HS-5 (cell line): ENCODE measurements around the gene PROCR.
A peak's percentile ranks its signal among the peaks of the same experiment; 100 is the strongest.
"Not testable (repeated sequence)": the region's sequence is repeated elsewhere in the genome, so short reads cannot be mapped to it uniquely, and the experiment has no call there.

Experiments
- DNase-seq: peaks from one replicate; pipeline ENCODE4 v3.0.0-alpha.2; 2012; ENCODE audit warnings: low read depth

PROCR gene

DNA sequence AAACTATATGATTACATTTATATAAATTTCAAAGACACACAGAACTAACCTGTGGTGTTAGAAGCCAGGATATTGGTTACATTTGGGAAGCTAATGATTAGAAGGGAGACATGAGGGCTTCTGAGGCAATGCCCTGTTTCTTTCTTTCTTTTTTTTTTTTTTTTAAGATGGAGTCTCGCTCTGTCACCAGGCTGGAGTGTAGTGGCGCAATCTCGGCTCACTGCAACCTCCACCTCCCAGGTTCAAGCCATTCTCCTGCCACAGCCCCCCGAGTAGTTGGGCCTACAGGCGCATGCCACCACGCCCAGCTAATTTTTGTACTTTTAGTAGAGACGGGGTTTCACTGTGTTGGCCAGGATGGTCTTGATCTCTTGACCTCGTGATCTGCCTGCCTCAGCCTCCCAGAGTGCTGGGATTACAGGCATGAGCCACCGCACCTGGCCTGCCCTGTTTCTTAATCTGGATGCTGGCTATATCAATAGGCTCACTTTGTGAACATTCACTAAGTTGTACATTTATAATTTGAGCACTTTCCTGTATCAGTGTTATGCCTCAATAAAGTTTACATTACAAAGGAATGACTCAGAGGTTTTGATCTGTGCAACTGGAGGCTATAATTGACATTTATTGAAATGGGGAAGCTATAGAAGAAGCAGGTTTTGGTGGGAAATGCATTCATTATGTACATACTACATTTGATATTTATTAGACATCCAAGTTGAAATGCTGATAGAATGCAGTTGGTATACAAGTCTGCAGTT lies 21.3 kb downstream of the PROCR start:
- DNase-seq = not testable (repeated sequence)

DNA sequence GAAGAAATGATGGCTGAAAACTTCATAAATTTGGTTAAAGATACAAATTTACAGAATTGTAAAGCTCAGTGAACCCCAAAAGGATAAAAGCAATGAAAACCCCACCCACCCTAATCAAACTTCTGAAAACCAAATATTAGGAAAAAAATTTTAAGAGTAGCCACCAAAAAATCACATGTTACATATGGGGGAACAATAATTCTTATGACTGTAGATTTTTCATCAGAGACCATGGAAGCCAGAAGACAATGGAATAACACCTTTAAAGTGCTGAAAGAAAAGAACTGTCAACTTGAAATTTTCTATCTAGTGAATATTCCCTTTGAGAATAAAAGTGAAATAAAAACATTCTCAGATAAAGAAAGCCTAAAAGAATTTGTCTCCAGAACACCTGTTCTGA lies 24.4 kb downstream of the PROCR start:
- DNase-seq = no peak

DNA sequence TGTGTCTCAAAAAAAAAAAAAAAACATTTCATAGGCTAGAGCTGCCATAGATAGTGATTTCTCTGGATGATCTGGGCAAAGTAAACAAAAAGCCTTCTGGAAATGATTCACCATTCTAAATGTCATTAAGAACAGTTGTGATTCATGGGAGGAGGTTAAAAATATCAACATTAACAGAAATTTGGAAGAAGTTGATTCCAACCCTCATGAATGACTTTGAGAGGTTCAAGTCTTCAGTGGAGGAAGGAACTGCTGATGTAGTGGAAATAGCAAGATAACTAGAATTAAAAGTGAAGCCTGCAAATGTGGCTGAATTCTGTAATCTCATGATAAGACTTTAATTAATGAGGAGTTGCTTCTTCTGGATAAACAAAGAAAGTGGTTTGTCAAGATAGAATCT lies 27.9 kb downstream of the PROCR start:
- DNase-seq = no peak

GRCh38 chr20:35200267-35200666 lies 28.4 kb downstream of the PROCR start:
- peak; percentile 48 for DNase-seq

DNA sequence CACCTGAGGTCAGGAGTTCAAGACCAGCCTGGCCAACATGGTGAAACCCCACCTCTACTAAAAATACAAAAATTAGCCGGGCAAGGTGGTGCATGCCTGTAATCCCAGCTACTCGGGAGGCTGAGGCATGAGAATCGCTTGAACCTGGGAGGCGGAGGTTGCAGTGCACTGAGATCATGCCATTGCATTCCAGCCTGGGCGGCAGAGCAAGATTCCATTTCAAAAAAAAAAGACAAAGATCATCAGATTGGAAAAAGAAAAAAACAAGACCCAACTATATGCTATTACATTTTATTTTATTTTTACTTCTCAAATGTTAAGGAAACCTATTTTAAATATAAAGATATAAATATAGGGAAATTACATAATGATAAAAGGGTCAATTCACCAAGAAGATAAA lies 29.6 kb downstream of the PROCR start:
- DNase-seq = not testable (repeated sequence)

GRCh38 chr20:35206802-35207201 lies 34.9 kb downstream of the PROCR start:
- DNase-seq = no peak

DNA sequence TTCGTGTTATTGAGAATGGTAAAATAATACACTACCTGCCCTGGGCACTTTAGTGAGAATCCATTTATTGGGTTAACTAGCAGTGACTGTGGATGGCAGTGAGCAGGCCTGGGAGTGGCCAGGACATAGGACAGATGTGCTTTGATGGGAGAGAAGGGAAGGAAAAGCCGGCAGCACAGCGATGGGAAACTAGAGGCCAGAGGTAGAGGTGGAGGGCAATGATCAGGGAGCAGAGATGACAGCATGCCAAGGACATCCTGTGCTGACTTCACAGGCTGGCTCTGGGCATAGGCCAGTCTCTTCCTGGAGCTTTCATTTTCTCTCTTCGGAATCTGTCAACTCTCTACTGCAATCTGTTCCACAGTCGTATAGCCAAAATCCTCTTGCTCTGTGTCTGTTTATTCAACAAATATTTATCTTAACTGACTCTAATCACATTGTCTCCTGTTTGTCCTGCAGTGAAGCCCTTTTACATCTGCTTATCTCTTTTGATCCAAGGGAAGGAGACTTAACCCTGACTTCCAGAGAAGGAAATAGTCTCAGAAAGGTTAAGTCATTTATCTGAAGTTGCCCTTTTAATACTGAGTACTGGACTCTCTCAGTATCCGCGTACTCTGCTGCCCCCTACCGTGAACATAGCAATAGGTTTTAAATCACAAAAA lies 36.2 kb downstream of the PROCR start:
- DNase-seq = peak; percentile 52

GRCh38 chr20:35215066-35215956 lies 43.4 kb downstream of the PROCR start:
- peak; percentile 93 for DNase-seq

GRCh38 chr20:35216541-35216940 lies 44.7 kb downstream of the PROCR start:
- no peak for DNase-seq

- DNase-seq = no peak
Observed at GRCh38 chr20:35223941-35224340, 52.1 kb downstream of the PROCR start.

DNA sequence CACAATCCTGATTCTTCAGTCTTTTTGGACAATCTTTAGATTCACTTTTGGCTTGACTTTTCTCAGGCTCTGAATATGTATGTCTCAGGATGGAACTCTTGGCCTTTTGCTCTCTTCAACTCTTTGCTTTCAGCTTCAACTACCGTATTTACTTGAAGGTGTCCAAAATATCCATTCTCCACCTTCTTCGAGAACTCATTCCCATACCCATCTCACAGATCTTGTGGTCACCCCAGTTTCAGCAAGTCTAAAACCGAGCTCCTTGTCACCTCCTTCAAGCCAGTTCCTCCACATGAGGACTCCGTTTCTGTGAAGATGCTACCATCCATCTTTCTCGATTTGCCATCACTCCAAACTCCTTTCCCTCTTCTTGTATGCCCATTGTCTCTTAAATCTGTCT lies 52.7 kb downstream of the PROCR start:
- no peak for DNase-seq

DNA sequence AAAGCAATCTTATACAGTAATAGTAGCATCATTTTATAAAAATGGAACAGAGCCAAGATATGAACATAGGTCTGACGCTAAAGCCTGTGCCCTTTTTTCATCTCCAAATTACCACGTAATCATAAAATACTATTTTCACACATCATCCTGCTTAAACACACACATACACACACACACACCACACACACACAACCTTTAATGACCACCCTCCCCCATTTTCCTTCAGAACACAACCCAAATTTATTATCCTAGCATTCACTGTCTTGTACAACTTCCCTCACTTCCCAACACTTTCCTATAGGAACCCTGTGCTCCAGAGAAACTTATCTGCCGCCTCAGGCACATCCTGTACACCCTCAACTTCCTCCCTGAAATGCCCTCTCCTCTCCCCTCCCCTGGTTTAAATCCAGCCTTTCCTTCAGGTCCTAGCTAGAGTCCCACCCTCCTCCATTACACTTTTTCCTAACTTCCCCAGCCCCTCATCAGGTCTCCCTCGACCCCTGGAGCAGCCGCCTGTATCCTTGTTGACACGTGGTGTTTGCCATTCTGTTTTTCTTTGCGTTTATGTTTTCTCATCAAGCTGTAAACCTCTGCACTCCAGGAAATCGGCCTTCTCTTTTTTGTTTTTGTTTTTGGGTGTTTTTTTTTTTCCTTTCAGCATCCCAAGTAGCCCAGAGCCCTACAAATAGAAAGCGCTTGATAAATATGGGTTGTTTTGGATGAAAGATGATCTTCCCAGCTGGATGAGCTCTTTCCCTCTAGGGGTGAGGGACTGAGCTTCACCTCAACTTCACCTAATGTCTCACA lies 53.6 kb downstream of the PROCR start:
- no peak for DNase-seq

- DNase-seq = no peak
Observed at GRCh38 chr20:35226126-35226883, 54.4 kb downstream of the PROCR start, which contains the start of gene MMP24. Gene MMP24, plus strand, starts transcription at chr20:35226690. Its CDS starts 49 bp downstream, at chr20:35226739.
